SHP77 treated with DMSO at 0.1 percent for 48 hours (cell line): ENCODE data around the gene TMEM80.

Source experiments
- DNase-seq: peaks from one replicate; lab custom pipeline; 2025; lab: John Stamatoyannopoulos, UW

TMEM80 gene

DNA sequence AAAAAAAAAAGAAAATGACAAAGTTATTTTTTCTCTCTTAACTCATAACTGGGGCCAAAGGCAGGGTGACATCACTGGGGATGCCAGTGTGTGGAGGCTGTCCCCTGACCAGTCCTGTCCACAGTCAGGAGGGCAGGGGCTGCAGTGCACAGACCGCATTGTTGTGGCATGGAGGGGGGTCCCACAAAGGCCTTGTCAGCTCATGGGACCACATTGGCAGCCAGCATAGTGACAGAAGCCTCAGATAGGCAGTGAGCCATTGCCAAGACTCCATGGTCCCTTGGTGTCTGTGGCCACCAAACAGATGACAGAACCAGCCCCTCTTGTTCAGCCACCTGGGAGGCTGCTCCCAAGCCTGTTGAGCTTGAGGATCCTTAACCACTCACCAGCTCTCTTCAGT lies 4.1 kb downstream of the TMEM80 start:
- no peak for DNase-seq

DNA sequence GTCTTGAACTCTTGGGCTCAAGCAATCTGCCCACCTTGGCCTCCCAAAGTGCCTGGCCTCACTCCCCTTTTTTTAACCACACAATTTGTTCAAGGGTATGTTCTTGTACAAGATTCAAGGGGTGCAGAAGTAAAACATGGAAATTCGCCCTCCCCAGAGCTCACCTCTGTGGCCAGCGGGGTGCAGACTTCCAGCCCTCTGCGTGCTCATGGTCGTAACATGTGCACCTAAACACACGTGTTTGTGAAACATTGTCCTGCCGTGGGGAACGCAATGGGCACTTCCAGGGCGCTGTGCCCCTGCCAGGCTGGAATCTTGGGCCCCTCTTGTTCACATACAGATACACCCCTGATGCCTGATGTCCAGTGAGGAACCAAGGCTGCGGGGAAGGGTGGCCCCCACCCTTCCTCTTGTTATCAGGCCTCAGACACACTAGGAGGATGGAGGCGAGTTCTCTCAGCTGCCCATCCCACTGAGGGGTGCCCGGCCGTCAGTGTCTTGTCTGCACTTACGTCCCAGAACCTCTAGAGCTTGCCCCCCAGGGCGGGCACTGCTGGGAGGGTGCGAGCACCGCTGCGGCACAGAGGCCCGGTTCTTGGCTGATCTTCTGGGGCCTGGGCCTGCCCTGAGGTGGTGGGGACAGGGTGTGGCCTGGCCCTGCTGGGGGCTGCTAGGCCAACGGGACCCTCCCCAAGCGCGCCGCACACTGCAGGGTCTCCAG lies 6.3 kb downstream of the TMEM80 start:
- no peak for DNase-seq

DNA sequence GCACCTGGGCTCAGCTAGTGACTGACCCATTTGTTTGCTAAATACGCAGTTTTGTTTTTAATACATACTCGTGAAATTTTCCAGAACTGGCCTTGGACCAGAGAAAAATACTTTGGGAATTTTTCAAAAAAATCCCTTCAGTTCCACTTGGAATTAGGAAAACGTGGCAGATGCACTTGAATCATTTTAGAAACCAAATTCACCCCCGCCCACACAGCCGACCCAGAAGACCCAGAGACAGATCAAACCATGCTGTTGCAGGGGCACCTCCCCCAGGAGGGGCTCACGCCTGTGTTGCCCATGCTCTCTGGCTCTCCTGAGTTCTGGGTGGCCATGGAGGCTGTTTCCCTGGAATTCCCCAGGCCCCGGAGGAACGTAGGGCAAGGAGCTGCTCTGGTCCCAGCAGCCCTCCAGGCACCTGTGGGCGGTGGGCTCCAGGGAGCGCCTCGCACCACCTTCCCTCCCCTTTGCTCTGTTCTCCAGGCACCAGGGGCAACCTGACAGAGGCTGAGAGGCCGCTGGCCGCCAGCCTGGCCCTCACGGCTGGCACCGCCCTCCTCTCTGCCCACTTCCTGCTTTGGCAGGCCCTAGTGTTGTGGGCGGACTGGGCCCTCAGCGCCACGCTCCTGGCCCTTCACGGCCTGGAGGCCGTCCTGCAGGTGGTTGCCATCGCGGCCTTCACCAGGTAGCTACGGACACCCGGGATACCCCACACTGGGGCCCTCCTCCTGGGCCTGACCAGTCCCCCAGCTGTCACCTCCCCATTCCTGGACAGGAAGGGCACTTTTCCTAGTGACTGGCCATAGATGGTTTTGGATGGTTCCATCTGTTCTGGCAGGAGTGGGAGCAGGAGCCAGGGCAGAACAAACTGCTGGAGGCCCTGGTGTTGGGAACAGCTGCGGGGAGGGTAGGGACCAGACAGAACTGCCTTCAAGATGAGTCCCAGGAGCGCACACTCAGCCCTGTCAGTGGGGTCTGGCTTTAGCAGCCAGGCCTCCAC lies 7.1 kb downstream of the TMEM80 start:
- DNase-seq: no peak

DNA sequence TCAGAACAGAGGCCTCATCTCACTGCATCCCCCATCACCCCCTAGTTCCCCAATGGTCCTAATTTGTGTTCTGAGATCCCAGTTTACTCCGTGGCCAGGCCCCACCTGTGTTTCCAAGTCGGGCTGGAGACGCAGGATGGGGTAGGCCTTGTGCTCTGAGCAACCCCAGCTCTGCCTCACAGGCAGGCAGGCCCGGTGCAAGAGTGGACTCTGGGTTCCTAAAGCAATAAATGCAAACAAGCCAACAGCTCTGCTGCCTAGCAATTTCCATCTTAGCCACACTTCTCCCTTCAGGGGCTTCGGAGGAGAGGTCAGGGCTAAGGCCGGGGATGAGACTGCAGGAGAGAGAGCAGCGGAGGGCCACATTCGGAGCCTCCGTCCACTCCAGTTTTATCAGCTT lies 7.9 kb downstream of the TMEM80 start:
- DNase-seq: no peak

DNA sequence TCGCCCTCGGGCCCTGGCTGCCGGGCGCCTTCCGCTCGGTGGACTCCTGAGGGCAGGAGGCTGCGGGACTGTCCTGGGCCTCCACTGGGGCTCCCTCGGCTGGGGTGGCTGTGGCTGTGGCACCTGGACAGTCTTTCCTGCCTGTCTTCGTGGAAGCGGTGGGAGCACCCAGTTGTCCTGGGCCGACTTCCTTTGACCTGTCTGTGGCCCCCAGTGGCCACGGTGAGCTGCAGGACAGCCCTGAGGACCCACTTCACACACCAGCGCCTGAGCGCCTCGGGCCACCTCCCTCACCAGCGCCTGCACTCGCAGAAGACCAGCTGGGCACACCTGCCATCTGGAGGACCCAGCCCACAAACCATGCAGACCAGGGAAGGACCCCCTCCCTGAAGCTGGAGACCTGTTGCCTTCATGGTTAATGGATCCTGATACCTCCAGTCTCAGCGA lies 8.6 kb downstream of the TMEM80 start:
- no peak for DNase-seq

DNA sequence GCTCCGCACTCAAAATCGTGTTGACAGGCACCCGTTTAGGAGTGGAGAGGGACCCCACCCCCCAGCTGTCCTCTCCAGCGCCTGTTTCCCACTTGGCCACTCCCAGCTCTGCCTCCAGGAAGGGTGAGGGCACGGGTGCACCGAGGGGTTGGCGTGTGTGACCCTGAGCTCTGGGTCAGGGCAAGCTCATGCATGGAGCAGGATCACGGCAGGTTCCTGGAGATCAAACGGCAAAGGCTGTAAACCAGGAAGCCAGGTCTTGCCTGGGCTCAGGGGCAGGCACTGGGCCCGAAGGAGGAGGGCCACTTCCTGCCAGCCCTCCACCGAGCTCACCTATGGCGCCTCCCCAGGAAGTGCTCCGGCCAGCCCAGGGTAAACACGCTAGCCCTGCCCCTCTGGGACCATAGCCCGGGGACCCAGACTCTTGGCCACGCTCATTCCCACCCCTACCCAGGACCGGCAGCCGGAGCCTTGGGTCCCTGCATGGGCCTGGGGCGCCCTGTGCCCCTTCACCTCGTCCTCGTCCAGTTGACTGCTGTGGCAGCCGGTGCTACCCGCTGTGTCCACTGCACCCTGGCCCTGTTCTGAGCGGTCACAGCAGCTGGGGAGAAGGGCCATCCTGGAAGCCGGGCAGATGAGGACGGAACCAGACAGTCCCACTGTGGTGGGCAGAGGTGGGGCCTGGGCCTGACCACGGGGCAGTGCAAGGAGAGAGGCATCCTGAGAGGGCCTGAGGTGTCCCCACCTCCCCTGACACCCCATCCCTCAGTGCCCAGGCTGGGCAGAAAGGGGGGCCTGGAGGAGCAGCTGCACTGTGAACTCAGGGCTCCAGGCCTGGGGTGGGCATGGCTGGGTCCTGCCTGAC lies 9.4 kb downstream of the TMEM80 start:
- no peak for DNase-seq

DNA sequence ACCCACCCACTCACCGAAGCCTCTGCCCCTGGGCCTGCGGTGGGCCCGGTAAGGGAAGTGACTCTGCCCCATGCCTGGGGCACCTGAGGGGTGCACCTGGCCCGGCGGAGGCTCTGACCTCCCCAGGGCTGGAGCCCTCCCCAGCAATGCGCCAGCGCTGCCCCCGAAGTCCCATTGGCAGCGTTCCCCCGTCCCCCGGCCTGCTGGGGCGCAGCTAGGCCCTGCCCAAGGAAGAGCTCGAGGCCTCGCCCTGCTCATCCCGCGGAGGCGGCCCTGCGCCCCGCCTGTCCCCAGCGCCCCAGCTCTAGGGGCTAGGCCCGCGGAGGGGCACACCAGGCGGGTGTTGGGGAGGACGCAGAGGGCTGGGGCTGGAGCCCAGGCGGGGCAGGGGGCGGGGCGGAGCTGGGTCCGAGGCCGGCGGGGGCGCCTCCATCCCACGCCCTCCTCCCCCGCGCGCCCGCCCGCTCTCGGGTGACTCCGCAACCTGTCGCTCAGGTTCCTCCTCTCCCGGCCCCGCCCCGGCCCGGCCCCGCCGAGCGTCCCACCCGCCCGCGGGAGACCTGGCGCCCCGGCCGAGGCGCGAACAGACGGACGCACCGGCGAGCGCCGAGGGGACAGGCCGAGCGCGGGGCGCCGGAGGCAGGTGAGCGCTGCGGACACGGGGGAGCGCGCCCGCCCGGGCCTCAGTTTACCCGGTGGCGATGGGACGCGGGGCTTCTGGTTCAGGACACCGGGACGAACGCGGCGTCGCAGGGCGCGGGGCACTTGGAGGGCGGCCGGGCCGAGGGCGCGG lies 10.2 kb downstream of the TMEM80 start, which contains the start of gene EPS8L2:
Gene EPS8L2 (plus strand): TSS at position 586 of the 793 bp plus-strand sequence. CDS start 3,177 bp downstream, outside the sequence.
- no peak for DNase-seq

DNA sequence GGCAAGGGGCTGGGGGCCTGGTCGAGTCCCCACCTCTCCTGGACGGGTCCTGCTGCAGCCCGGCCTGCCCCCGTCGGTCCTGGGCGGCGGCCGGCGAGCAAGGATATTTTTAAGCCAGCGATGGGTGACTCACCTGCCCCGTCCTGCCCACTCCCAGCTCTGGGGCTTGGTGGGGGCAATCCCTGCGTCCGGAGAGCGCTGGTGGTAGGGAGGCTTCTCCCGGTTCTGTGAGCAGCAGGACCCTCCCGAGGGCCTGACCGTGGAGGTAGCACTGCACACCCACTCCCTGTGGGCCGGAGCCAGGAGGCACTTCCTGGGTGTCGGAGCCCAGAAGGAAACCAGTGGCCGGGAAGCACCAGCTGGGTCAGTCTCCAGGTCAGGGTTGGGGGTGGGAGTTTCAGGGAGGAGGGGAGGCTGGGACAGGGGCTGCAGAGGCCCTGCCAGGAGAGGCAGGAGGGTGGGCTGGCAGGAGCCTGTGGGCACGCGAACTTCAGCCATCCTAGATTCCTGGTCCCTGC lies 10.9 kb downstream of the TMEM80 start:
- DNase-seq: no peak

DNA sequence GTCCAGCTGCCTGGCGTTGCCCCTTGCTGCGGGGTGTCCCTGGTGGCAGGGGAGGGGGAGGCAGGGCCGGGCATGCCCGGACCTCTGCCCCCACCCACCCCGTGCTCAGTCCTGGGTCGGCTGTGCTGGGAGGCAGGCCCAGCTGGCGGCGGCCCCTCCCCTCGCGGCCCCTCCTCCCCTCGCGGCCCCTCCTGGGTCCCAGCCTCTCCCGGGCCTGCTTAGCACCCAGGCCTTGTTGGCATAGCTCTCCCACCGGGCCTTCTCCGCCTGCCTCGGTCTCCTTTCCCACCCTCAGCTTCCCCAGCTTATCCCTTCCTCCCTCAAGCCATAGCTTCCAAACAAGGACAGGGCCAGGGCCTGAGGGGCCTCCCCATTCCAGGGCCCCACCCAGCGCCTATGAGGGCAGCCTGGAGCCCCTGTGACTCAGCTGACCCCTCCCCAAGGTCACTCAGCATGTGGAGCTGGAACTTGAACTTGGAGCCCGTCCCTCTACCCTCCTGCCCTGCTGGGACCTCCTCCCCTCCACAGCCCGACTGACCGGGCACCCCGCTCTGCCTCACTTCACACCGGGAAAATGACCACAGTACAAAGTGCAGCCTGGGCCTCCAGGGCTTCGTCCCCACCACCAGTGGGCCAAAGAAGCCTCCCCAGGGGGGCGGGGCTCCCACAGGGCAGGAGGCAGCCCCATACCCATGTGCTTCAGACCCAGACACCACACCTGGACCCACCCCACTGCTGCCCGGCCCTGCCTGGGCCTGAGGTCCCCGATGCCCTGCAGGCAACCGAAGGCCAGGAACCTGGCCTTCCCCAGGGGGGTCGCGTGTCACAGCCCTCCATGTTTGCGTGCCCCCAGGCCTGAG lies 11.6 kb downstream of the TMEM80 start:
- no peak for DNase-seq

DNA sequence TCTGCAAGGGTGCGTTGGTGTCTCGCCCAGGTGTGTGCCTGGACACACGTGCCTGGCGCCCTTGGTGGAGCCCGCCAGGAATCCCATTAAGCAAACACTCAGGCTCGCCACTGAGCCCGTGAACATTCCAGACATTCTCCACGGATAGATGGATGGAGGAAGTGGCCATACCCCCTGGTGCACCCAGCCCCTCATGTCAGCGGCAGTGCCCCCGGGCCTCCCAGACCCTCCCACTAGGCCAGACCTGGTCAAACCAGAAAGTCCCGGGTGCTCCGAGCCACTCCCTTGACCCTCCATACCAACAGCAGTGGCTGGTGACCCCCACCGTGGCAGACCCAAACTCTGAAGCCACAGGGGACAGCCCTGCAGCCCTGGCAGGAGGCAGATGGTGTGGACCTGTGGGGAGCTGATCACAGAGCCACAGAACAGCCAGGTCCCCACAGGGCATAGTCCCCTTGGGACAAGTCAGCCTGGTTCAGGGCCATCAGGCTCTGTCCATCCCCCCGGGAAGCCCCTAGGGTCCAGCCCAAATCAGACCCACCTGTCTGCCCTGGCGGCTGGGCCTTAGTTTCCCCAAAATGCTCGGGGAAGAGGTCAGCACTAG lies 12.3 kb downstream of the TMEM80 start:
- DNase-seq: no peak

DNA sequence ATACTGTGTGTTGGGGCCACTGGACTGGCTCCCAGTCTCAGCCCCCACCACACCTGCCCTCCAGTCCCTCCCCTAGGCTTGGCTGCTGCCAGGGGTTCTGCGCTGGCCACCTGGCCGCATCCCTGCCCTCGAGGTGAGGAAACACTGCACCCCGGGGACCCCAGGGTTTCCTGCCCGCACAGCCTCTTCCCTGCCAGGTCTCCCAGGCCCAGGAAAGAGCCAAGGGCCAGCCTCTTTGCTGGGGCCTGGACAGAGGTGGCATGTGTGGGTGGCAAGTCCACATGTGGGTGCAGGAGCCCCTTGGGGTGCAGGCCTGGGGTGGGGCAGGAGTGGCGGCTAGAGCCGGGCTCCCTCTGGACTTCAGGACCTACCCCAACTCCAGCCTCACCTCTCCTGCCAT lies 12.9 kb downstream of the TMEM80 start:
- DNase-seq: no peak

DNA sequence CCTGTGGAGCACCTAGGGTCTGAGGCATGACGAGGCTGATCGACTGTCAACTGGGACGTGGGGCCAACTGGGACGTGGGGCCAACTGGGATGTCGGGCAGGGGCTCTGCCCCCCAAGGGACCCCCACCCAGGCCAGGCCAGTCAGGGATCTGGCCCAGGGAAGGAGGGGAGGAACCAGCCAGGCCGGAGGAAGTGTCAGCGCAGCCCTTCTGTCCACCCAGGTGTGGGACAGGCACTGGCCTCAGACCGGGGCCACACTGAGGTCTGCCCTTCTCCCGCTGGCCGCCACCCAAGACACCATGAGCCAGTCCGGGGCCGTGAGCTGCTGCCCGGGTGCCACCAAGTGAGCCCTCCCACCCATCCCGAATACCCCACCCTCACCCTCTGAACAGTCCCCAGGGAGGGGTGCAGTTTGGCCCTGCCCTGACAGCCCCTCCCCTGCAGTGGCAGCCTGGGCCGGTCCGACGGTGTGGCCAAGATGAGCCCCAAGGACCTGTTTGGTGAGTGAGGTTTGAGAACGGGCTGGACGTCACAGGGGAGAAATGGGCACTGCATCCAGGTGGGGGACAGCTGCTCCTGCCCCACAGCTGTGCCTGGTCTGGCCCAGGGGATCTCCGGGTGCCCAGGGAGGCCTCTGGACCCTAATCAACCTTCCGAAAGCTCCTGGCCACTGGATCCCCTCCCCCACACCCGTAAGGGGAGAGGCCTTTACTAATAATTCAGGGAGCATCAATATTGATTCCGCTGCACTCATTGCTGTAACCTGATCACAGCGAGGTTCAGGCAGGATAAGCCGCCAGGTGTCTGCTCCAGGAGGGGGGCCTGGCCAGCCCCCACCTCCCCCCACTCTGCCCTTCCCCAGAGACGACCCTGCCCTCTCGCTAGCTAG lies 13.7 kb downstream of the TMEM80 start:
- no peak for DNase-seq

DNA sequence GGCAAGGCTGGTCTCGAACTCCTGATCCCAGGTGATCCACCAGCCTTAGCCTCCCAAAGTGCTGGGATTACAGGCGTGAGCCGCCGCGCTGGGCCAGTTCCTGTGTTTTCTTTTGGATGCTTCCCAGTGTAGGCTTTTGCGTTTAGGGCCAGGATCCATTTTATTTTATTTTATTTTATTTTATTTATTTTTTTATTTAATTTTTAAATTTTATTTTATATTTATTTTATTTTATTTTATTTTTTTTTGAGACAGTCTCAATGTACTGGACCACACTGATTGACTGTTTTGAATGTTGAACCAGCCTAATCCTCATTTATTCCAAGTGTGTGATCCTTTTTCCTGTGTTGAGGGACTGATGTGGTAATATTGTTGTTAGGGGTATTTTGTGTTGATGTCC lies 18.8 kb downstream of the TMEM80 start:
- no peak for DNase-seq

DNA sequence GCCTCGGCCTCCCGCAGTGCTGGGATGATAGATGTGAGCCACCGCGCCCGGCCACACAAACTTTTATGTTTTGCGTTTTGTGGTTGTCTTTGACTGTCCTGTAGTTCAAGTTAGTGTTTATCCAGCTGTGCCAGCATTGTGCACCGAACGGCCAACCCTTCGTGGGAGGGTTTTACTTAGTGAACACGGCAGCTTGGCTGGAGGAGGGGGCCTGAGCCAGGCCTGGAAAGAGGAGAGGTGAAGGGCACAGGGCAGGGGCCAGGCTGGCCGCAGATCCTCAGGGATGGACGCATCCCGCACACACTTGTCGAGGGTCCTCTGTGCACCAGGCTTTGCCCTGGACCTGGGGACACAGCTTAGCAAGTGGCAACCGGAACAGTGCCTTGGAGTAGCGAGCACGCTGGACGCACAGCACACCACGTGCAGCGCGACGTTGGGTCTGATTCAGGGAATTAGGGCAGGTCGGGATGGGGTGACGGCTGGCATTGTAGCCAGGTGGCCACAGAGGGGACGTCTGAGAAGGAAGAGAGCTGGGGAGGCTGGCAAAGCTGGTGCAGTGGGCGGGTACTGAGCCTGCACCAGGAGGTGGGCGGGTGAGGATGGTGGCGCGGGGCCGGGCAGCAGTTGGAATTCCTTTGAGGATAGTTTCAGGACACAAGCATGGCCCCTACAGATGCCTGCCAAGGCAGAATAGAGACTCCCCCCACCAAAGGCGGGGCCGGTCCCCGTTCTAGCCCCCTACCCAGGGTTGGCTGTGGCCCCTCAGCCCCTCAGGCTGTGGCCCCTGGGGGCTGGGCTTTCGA lies 23.8 kb downstream of the TMEM80 start:
- no peak for DNase-seq

DNA sequence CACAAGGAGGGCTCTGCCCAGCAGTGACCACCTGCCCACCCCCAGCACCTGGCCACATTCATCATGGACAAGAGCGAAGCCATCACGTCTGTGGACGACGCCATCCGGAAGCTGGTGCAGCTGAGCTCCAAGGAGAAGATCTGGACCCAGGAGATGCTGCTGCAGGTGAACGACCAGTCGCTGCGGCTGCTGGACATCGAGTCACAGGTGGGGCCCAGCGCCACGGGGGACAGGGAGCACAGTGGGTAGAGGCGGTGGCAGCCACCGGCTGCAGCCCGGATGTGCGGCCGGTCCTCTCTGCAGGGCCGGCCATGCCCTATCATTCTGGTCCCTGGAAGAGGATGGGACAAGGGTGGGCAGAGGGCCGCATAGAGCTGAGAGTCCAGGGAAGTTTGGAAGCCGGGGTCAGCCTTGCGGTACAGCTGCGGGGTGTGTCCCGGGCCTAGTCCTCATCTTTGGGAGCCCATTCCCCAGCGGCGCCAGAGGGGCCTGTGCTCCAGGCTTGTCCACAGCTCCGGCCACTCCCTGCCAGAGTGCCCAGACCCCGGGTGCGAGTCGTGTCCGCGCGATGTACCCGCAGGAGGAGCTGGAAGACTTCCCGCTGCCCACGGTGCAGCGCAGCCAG lies 24.5 kb downstream of the TMEM80 start:
- no peak for DNase-seq

DNA sequence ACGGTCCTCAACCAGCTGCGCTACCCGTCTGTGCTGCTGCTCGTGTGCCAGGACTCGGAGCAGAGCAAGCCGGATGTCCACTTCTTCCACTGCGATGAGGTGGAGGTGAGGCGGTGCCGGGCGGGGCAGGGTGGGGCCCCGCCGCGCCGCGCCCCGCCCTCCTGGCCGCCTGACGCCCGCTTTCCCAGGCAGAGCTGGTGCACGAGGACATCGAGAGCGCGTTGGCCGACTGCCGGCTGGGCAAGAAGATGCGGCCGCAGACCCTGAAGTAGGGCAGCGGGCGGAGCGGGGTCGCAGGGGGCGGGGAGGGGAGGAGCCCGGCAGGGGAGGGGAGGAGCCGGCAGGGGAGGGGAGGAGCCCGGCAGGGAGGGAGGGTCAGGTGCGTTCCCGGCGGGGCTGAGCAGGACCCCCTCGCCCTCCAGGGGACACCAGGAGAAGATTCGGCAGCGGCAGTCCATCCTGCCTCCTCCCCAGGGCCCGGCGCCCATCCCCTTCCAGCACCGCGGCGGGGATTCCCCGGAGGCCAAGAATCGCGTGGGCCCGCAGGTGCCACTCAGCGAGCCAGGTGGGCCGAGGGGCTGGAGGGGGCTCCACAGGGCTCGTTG lies 25.1 kb downstream of the TMEM80 start:
- DNase-seq: no peak

DNA sequence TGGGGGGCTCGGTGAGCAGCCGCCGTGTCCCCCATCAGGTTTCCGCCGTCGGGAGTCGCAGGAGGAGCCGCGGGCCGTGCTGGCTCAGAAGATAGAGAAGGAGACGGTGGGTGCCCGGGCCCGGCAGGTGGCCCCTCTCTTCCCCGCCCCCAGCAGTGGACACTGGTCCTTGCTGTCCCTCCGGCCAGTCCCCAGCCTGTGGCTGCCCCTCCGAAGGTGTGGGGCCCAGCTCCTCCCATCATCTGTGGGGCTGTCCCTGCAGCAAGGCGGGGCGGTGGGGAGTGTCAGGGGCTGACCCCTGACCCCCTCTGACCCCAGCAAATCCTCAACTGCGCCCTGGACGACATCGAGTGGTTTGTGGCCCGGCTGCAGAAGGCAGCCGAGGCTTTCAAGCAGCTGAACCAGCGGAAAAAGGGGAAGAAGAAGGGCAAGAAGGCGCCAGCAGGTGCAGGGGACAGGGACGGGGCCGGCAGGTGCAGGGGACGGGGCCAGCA lies 25.7 kb downstream of the TMEM80 start:
- no peak for DNase-seq
